Psoas muscle (tissue), 8 donors: ENCODE measurements around the gene CD180. TPM values are rescaled to one million over a fixed set of nuclear protein-coding genes. Genes with fewer than 3 reads are reported as not detected.

Source experiments
- ATAC-seq, 4 donors: fragments of 200-7000 bp; cut with Tn5 transposase; one replicate each; pipeline ENCODE4 v1.9.1; 2020; ENCODE audit warnings: moderate library complexity in 3 of 4, mild to moderate bottlenecking in 2 of 4
- DNase-seq, 2 donors: peaks; one replicate each; pipeline ENCODE4 v3.0.0-alpha.2; 2020
- H3K27ac ChIP-seq: fragments of 200-600 bp; one replicate; pipeline ENCODE4 v1.8.0; 2022
- H3K27me3 ChIP-seq, 3 donors: fragments of 200-600 bp in 1 of 3; one replicate each; pipeline versions ENCODE4 v1.6.1 to v1.8.0; 2013 to 2022; ENCODE audit warnings: low read length in 2 of 3, mild to moderate bottlenecking in 2 of 3, moderate library complexity in 1 of 3; ENCODE audit not compliant: insufficient read depth in 3 of 3
- H3K36me3 ChIP-seq, 2 donors: fragments of 200-600 bp in 1 of 2; one replicate each; pipeline versions ENCODE4 v1.6.1 to v1.8.0; 2013 to 2022; ENCODE audit warnings: low read depth in 1 of 2, mild to moderate bottlenecking in 1 of 2, moderate library complexity in 1 of 2; ENCODE audit not compliant: insufficient read depth in 1 of 2
- H3K4me1 ChIP-seq: fragments of 200-600 bp; one replicate; pipeline ENCODE4 v1.8.0; 2022
- H3K4me3 ChIP-seq: fragments of 200-600 bp; one replicate; pipeline ENCODE4 v1.8.0; 2022; ENCODE audit warnings: mild to moderate bottlenecking
- H3K9me3 ChIP-seq: fragments of 200-600 bp; one replicate; pipeline ENCODE4 v1.8.0; 2022
- CTCF ChIP-seq: fragments of 200-600 bp; IDR thresholded peaks from one replicate; pipeline ENCODE4 v1.8.0; 2022; ENCODE audit warnings: antibody characterized with exemption
- WGBS, 3 donors: extraction: QIAGEN DNeasy Blood & Tissue Kit; methylation state at CpG; one replicate each; pipeline versions ENCODE4 v1.1.6 to v1.1.7; 2013; 5-methylcytosine and 5-hydroxymethylcytosine counted together
- intact Hi-C, 2 donors: fragments of 100-400 bp; cut with DNase I; formaldehyde crosslinking; loops; one replicate each; pipeline versions ENCODE4 v1.11.0 to v1.14.2; 2022
- polyA plus RNA-seq, 3 donors: library from polyadenylated mRNA; stranded (reverse); fragments of 200-250 nt; gene quantifications; one replicate each; pipeline ENCODE4 v1.2.3, GENCODE V29; 2013
- total RNA-seq, 4 donors: library from RNA; stranded (reverse); fragmentation: NEBNext Ultra II Directional in 2 of 4; extraction: Animal tissue kit (Norgen Biotek cat#: 25700) in 2 of 4; gene quantifications; one replicate each; pipeline versions ENCODE4 v1.2.1 to v1.2.4, GENCODE V29; 2021 to 2023
- donor health status: healthy with polysubstance abuse.
- donor health status: DM: no; HTN: no; CAD: no; lungs with moderate emphysema.
- donor health status: Bipolar disorder and iron deficiency.
- donor health status: healthy.
- donor health status: DM: yes; HTN: yes; CAD: no.
- donor health status: DM: no; HTN: no; CAD: no.
- donor health status: DM: no; HTN: no; CAD: no.
- donor health status: DM: yes; HTN: yes; CAD: no.

CD180 gene
- total and polyA plus RNA-seq, 7 donors = 0.06 to 0.74 (median 0.24) TPM

- Histone ChIP-seq H3K4me3 (no peak overlapping the region), H3K9me3 (no peaks in the 10 kb centered on the region), H3K36me3 (no peaks in the 10 kb centered on the region), H3K4me1 (no peaks in the 10 kb centered on the region), H3K27ac (no peak overlapping the region), H3K27me3 (no peaks in the 10 kb centered on the region)
- ATAC-seq (peak; percentile 81 to 93 (median 92)), DNase-seq (no peak)
- WGBS, 3 donors = 25 to 28% (median 27%) methylated on average over 11 of the region's 11 CpGs
- peak; percentile 85 for TF ChIP-seq CTCF
- intact Hi-C loops = loop anchor here in 1 of 2 donors (2.0 to 5.0 kb wide), 4 partner anchors 42 to 902 kb away; no protein-coding TSS in a partner anchor
Observed at GRCh38 chr5:67209141-67209771, 12.7 kb upstream of the CD180 start.

- no peak for DNase-seq
- H3K4me1 ChIP-seq = no peaks in the 10 kb centered on the region
- no peaks in the 10 kb centered on the region for H3K27me3 ChIP-seq
- no peaks in the 10 kb centered on the region for H3K9me3 ChIP-seq
- no peaks in the 10 kb centered on the region for H3K36me3 ChIP-seq
- WGBS, 3 donors = 88 to 93% (median 90%) methylated on average over 3 of the region's 3 CpGs
- H3K4me3 ChIP-seq = no peak overlapping the region
- TF ChIP-seq CTCF = no peak
- intact Hi-C loops = loop anchor here in 1 of 2 donors (2.0 to 5.0 kb wide), 4 partner anchors 42 to 901 kb away; no protein-coding TSS in a partner anchor
- no peak overlapping the region for H3K27ac ChIP-seq
- no peak for ATAC-seq
Observed at GRCh38 chr5:67208403-67208802, 11.8 kb upstream of the CD180 start.

- intact Hi-C loops = loop anchor here in 1 of 2 donors (5.0 kb wide), 2 partner anchors 220 to 900 kb away; no protein-coding TSS in a partner anchor
- H3K4me1 ChIP-seq = no peaks in the 10 kb centered on the region
- DNase-seq (no peak), ATAC-seq (no peak)
- TF ChIP-seq CTCF = no peak
- H3K4me3 ChIP-seq = no peak overlapping the region
- WGBS, 3 donors = 90 to 97% (median 93%) methylated on average over 4 of the region's 4 CpGs
- no peaks in the 10 kb centered on the region for H3K27me3 ChIP-seq
- no peaks in the 10 kb centered on the region for H3K9me3 ChIP-seq
- H3K27ac ChIP-seq = no peak overlapping the region
- H3K36me3 ChIP-seq = no peaks in the 10 kb centered on the region
Observed at GRCh38 chr5:67206929-67207328, 10.3 kb upstream of the CD180 start.

GRCh38 chr5:67206461-67206860 lies 9.9 kb upstream of the CD180 start:
- Histone ChIP-seq H3K9me3 (no peaks in the 10 kb centered on the region), H3K27ac (no peak overlapping the region), H3K36me3 (no peaks in the 10 kb centered on the region), H3K4me3 (no peak overlapping the region), H3K4me1 (no peaks in the 10 kb centered on the region), H3K27me3 (no peaks in the 10 kb centered on the region)
- intact Hi-C loops = loop anchor here in 1 of 2 donors (5.0 kb wide), 2 partner anchors 219 to 899 kb away; no protein-coding TSS in a partner anchor
- 70 to 72% (median 72%) methylated on average over 2 of the region's 2 CpGs for WGBS, 3 donors
- no peak for ATAC-seq
- no peak for TF ChIP-seq CTCF
- no peak for DNase-seq
